HG03139 (cell line): ENCODE data around the gene PROP1.
"Not testable (repeated sequence)": the region's sequence is repeated elsewhere in the genome, so short reads cannot be mapped to it uniquely, and the experiment has no call there.

Experiments
- ATAC-seq: cut with Tn5 transposase; IDR thresholded peaks from one replicate; pipeline ENCODE4 v1.9.1; 2021; ENCODE audit not compliant: unreplicated experiment

Gene PROP1

DNA sequence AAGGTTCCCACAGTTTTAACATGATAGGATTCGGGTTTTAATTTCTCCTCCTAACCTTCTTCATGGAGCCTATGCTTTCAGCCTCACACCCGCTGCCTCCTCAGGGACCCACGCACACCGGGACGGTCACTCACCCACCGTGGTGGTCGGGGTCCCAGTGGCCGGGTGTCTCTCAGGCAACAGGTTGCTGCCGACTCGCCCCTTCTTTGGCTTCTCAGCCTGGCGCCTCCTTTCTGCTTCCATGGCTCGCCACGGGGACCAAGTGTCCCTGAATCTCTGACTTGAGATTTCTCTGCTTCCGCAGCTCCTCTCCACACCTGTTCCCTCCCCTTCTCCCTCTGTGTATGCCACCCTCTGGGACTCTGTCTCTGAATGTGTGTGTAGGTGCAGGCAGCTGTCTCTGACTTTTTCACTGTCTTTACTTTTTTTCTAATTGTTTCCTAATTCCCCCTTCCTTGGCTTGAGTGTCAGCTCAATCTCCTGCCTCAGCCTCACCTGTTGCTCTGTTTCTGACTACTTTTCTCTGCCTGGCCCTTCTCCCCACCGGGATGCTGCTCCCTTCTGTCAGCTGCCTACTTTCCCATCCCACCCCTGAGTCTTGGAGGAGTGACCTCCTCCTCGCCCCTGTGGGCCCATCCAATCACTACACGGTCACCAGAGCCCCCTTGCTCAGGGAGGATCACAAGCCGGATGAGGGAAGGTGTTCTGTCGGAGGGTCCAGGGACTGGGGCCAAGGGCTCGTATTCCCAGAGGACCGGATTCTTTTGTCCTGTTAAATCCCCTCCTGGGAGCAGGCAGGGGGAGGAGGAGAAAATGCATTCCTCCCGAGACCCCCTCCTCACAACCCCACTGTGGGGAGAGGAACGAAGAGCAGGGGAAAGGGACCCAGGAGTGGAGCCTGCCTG, at the start of gene PROP1:
TSS of gene PROP1 (minus strand) at position 552 of the 905 bp plus-strand sequence. CDS start at position 243, 309 bp downstream.
- no peak for ATAC-seq

DNA sequence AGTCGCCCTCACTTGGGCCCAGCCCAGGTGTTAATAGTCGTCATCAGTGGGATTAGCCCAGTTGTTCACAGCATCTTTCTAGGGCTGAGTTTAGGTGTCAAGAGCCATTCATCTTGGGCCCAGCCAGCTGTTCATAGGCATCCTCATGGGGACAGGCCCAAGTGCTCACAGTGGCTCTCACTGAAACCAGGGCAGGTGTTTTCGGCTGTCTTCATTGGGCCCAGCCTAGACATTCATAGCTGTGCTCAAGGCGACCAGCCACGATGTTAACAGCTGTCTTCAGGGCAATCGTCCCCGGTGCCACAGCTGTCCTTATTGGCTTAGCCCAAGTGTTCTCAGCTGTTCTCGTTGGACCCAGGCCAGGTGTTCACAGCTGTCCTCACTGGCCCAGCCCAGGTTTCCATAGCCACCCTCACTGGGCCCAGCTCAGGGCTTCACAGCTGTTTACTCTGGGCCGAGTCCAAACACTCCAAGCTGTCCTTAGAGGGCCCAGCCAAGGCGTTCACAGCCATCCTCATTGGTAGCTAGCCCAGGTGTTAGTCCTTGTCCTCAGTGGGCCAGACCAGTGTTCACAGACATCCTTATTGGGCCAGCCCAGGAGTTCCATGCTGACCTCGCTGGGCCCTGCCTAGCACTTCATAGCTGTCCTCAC, 23.5 kb upstream of the PROP1 start:
- not testable (repeated sequence) for ATAC-seq

DNA sequence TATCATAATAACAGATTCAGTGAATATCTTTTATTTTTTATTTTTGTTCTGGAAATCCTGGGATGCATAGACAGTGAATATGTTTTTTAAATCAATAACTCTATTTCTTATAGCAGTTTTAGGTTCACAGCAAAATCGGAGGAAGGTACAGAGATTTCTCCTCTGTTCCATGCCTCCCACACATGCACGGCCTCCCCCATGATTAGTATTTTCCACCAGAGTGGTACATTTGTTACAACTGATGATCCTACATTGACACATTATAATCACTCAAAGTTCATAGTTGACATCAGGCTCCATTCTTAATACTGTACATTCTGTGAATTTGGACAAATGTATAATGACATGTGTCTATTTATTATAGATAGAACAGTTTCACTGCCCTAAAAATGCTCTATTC, 16.7 kb upstream of the PROP1 start:
- not testable (repeated sequence) for ATAC-seq

DNA sequence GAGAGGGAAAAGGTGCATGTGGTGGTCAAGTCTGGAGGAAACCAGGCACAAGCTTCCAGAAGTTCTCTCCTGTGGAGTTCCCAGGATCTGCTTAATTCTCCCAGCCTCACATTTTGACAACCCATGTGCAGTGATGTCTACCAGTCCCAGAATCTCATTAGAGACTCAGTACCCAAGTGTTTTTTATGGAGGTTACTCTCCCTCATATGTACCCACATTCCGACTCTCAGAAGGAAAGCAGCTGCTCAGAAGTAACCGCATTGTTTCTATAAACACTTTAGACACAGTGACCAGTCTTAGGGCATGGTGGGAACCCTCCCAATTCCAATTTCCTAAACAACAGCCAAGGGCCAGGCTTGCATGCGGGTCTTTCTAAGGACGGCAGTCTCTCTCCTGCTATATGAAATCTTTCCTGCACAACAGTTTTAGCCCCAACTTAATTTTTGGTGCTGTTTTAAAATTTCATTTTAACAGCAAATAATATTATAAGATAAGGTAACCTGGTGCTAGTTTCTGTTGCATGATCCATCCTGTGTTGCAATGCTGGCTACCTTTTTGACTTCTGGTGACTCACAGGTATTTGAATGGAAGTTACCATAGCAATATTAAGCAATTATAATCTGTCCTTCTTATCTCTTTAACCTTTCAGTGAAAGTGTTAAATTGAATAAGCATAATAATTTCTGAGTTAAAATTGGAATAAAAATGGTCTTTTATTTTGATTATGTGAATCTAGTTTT, 15.9 kb upstream of the PROP1 start:
- not testable (repeated sequence) for ATAC-seq

DNA sequence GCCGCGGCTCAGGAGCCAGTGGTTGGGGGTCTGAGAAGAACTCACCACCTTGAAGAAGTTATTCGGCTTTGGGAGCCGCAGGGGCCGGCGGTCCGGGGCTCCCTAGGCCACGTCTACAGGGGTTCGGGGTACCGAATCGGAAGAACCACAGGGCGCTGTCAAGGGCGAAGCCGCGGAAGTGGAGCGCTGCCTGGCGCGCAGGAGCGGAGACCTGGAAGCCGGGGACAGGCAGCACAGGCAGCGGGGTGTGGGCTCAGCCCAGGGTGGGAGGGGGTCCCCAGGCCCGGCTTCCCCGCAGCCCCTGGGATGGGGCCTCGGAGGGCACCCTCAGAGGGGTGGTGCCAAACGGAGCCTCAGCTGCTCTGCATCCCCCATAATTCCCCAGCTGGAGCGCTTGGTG, 11.2 kb upstream of the PROP1 start:
- ATAC-seq = not testable (repeated sequence)

DNA sequence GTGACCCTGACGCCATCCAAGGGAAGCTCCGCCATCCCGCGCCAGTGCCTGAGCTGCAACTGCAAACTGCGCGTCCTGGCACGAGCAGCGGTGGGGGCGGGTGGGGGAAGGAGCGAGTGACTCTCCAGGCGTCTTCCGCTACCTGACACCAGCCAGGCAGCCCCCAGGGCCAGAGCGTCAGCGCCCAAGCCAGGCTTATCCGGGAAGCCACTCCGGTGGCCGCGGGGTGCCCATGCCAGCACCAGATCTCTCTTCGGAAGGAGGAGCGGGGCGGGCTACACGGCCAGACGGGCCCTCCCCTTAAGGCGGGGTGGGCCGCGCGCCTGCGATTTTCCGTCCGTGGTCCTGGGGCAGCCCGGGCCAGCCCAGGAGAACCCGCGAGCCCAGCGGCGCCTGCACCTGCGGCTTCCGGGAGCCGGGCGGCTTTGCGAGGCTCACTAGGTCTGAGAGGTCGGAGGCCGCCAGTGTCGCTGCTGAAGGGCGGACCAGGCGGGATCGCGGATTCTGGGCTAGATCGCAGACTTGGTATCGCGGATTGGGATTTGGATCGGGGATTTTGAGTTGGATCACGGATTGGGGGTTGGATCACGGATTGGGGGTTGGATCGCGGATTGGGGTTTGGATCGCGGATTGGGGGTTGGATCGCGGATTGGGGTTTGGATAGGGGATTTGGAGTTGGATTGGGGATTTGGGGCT, 10.6 kb upstream of the PROP1 start:
- not testable (repeated sequence) for ATAC-seq

DNA sequence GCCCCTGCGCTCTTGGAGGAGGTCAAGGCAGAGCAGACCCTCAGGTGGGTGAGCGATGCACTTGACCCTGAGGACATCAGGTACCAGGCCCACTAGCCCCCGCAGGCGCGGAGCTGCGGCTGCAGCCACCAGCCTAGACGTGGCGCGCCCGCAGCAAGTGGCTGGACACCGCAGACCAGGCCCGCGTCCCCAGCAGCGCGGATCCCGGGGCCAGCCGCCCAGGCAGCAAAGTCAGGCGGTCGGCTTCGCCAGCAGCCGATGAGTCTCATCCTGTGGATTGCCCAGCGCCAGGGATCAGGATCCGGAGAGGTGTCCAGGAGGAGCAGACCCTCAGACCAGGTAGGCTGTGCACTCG, 10.1 kb upstream of the PROP1 start:
- ATAC-seq = not testable (repeated sequence)

DNA sequence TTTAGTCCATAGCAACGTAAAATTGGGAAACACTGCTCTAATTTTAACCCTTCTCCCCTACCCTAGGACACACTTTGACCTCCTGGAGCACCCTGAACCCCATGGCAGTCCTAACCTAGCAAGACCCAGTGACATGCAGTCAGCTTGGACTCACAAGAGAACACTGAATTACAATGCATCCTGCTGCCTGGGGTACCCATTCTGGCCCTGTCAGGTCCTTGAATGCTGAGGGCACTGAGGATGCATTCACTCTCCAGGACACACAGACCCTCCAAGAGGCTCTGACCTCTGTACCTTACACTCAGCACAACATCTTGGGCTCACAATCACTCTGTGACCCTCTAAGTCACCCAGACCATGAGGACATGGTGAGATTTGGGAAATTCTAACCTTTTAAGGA, 1.8 kb upstream of the PROP1 start:
- no peak for ATAC-seq

DNA sequence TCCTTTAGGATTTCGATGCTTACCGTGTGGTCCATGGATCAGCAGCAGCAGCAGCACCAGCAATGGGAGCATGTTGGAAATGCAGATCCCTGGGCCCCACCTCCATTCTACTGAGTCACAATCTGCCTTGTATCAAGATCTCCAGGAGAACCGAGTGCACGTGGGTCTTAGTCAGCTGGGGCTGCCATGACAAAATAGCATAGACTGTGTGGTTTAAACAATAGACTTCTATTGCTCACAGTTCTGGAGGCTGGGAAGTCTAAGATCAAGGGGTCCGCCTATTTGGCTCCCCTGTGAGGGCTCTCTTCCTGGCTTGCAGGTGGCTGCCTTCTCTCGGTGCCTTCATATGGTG, 1.3 kb upstream of the PROP1 start:
- no peak for ATAC-seq

DNA sequence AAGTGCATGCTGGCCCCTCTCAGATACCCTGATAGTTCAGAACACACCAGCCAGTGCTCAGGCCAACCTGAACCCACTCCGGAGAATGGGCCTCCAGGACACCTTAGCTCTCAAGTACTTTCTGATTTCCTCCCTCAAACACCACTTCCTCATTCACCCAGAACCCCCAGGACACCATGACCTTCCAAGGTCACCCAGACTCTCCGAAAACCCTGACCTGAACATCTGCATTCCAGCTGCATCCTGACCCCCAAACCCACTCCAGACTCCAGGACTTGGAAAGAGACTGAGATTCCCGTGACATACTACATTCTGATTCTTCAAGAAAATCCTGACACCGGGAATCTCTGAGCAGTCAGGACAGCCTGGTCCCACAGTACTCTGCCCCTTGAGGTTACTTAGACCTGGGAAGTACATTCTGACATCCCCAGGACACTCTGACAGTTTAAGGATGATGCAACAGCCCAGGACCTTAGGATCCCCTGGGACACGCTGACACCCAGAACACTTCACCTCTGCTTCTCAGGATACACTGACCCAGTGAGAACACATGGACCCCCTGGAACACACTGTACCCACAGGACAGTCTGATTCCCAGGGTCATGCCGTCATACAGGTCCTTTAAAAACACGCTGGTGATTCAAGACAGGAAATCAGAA, 747 bp upstream of the PROP1 start:
- no peak for ATAC-seq

DNA sequence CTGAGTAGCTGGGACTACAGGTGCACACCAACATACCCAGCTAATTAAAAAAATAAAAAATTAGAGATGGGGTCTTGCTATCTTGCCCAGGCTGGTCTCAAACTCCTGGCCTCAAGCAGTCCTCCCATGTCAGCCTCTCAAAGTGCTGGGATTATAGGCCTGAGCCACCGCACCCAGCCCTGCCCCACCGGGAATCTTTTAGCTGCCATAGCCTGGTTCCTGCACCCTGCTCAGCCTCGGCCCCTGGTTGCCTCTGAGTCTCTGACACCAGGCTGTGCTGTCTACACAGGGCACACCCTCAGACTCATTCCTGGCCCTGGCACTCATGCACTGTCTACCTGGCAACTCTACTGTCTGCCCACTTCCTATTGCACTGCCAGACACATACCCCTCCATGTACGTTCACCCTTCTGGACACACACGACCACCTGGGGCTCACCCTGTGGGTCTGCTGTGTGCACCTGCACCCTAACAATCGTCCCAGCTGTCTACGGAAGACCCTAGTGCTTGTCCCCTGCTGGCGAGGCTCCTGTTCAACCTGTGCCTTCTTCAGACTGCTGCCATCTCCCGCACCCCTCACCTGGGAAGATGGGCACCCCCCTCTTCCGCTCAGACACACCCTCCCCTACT, 1.4 kb downstream of the PROP1 start:
- ATAC-seq = no peak

DNA sequence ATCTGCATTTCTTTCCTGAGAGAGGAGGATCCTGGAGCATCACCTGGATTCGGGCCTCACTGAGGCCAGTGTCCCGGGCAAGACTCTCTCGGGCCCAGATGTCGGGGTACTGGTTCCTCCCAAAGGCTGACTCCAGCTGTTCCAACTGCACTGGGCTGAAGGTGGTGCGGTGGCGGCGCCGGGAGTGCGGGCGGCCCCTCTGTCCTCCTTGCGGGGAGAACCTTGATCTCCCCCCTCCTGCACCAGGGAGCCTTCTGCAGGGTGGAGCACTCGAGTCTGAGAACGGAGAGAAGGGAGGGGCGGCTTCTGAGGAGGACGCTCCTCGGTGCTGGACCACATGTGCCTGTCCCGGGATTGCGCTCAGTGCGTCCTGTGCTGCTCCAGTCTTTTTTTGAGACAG, 2.0 kb downstream of the PROP1 start:
- no peak for ATAC-seq

DNA sequence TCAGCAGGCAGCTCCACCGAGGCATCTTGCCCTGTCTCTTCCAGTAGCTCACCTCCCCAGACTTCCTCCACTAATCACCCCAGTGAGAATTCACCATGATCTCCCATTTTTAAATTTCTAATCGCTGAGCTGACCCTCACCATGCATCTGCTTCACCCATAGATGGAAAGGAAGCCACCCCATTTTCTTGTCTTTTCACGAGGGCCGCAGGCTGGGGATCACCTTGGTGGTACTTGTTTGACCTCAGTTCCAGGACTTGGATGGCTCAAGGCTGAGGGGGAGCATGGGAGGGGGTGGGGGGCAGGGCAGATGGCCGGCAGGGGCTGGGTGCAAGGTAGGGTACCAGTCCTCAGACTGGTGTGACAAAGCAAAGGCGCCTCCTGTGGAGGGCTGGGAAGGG, 3.6 kb downstream of the PROP1 start:
- no peak for ATAC-seq

DNA sequence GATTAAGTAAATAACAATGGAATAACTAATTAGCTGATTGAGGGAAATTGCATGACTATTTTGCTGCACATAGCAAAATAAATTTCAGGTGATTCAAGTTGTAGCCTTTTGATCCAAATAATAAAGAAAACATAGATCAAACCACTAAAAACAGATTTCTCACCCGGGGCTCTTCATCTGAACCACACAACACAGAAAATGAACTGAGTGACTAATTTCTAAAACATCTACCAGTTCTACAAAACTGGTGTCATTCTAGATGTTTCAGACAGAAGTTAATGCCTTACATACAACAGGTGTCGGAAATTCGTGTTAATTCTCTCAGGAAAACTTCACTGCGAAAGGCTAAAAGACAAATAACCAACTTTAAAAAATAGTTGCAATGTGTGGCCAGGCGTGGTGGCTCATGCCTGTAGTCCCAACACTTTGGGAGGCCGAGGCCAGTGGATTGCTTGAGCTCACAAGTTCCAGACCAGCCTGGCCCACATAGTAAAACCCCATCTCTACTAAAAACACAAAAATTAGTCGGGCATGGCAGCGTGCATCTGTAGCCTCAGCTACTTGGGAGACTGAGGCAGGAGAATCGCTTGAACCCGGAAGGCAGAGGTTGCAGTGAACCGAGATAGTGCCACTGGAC, 6.9 kb downstream of the PROP1 start:
- ATAC-seq = no peak

DNA sequence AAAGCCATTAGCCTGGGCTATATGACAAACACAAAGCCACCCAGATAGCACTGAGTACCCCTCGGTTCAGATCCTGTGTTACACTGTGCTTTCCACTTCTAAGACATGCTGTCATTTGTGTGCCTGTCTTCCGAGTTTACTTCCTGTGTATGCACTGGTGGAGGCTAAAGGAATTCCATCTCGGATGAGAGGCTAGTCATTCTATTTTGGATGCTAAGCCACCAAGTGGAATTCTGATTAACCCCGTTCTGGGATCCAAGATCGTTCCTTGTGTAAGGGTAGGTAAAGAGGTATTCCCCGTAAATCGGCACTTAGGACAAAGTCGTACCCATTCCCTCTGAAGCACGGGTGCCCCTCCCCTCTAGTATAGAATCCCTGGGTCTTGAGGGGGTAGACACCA, 8.7 kb downstream of the PROP1 start:
- no peak for ATAC-seq

DNA sequence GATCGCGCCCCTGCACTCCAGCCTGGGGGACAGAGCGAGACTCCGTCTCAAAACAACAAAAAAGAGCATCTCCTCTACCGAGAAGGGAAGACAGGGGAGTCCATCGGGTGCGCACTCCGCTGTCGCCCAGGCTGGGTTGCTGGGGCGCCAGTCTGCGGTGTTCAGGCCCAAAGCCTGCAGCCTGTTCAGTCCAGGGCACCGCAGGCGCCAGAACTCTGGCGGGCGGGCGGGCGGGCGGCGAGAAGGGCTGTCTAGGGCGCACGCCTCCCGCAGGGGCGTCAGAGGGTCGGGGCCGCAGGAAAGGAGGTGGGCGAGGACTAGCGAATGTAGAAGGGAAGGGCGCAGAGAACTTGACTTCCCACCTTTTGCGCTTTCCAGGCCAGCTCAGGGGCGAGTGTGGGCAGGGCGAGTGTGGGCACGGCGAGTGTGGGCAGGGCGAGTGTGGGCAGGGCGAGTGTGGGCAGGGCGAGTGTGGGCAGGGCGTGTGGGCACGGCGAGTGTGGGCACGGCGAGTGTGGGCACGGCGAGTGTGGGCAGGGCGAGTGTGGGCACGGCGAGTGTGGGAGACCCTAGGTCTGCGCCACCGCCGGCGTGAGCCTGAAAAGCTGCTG, 10.5 kb downstream of the PROP1 start:
- ATAC-seq = no peak

DNA sequence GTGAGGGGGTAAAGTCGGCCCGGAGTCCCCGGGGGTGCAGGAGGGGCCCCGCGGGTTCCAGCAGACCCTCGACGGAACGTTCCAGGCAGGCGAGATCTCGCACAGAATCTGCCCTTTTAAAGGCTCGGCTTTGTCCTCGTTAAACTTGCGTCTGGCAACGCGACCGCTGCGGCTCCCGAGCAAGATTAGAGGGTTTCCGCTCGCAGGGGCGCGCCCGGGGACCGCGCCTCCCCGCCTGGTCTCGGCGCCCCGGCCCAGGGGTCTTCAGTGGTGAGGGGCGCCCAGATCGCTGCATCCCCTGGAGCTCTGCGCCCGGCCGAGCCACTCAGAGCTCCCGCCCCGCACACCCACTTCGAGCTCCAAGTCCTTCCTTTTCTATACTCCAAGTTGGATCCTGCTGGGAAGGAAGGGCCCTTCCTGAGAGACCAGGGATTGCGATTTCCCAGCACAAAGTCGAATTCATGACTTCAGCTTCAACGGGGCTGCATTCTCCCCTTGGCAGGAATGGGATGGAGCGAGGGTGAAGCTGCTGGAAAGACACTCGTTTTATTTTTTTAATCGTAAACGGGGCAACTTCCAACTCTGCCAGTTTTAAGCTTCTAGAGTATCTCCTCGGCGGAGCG, 11.3 kb downstream of the PROP1 start:
- ATAC-seq = no peak

DNA sequence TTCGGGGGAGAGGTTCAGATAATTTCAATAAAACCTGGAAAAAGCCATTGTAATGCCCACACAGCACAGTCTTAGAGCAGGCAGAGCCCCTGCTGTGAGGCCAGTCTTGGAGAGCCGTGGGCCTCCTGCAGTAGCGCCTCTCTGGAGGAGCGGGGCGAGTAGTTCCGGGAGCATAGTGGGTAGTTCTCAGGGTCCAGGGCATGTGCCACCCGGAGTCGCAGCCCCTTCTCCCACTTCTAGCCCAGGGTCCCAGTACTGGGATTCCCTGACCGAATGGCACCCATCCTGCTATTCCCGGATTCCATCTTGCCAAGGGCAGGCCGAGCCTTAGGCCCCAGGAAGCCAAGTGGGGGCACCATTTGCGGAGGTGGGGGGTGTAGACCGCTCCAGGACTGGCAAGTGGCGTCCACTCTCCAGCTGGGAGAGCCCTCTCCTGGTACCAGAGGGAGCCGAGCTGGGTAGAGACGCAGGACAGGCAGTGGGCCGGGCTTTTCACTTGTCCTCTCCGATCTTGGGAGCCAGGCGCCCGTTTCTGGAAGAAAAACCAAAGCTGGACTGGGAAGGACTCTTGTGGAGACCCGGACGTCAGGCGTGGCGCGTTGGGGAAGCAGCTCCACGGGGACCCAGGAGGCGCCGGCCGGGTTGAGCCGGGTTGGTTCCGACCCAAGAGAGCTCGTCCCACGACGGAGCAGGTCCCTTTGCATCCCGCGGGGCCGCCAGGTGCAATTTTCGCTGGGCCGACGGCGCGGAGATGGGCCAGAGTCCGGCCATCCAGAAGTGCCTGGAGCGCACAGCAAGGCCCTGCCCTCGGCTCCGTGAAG, 12.1 kb downstream of the PROP1 start:
- ATAC-seq = no peak
